RWPE2 (cell line): ENCODE results near the gene EIF4E1B.

Source experiments
- ATAC-seq: fragments of 200-7000 bp; cut with Tn5 transposase; 3 replicates; pipeline ENCODE4 v1.9.1; 2021; ENCODE audit warnings: low read depth
- DNase-seq: peaks from one replicate; pipeline ENCODE4 v3.0.0-alpha.2; 2020; ENCODE audit warnings: low spot score
- H3K27ac ChIP-seq: fragments of 450-650 bp; 2 replicates; pipeline ENCODE4 v1.5.1; 2017; ENCODE audit warnings: mild to moderate bottlenecking; ENCODE audit not compliant: poor library complexity, severe bottlenecking
- H3K27me3 ChIP-seq: fragments of 250-450 bp; sonication (Bioruptor Pico); 2 replicates; pipeline ENCODE4 v1.5.1; 2021; ENCODE audit warnings: mild to moderate bottlenecking, moderate library complexity; ENCODE audit not compliant: insufficient read depth, poor library complexity, severe bottlenecking
- H3K36me3 ChIP-seq: fragments of 250-450 bp; sonication (Bioruptor Pico); 2 replicates; pipeline ENCODE4 v1.5.1; 2020; ENCODE audit warnings: low read depth, mild to moderate bottlenecking, moderate library complexity
- H3K4me1 ChIP-seq: fragments of 250-450 bp; sonication (Bioruptor Pico); 2 replicates; pipeline ENCODE4 v1.5.1; 2021; ENCODE audit warnings: mild to moderate bottlenecking, moderate library complexity; ENCODE audit not compliant: insufficient read depth, poor library complexity, severe bottlenecking
- H3K4me3 ChIP-seq: fragments of 250-450 bp; sonication (Bioruptor Pico); 2 replicates; pipeline ENCODE4 v1.5.1; 2021; ENCODE audit warnings: mild to moderate bottlenecking, moderate library complexity; ENCODE audit not compliant: severe bottlenecking
- H3K9me3 ChIP-seq: fragments of 250-450 bp; sonication (Bioruptor Pico); 2 replicates; pipeline ENCODE4 v1.5.1; 2021; ENCODE audit warnings: mild to moderate bottlenecking, moderate library complexity; ENCODE audit not compliant: severe bottlenecking
- TF ChIP-seq, protein P1 (sequence below): fragments of 450-650 bp; IDR thresholded peaks from one replicate; pipeline ENCODE4 v1.5.1; 2017; ENCODE audit warnings: mild to moderate bottlenecking, moderate library complexity; ENCODE audit not compliant: poor library complexity, severe bottlenecking

Gene EIF4E1B

DNA sequence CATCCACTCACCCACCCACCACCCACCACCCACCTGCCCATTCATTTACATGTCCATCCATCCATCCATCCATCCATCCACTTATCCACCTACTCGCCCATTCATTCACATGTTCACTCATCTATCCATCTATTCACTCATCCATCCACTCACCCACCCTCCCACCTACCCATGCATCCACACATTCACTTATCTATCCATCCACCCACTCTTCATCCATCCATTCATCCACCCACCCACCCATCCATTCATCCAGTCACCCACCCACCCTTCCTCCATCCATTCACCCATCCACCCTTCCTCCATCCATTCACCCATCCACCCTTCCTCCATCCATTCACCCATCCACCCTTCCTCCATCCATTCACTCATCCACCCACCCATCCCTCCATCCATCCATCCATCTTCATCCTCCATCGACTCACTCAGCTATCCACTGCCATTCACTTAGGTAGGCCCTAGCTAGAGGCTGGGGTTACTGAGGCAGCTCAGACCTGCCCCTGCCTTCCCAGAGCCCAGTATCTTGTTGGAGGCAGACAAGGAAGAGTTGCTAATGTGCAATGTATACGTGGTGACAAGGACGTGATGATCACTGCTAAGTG lies 29.5 kb downstream of the EIF4E1B start:
- H3K27ac ChIP-seq = no peak overlapping the region
- peaks cover 5% of the 10 kb centered on the region for H3K27me3 ChIP-seq

GRCh38 chr5:176660530-176660859 lies 30.0 kb downstream of the EIF4E1B start:
- Histone ChIP-seq H3K27me3 (peaks cover 5% of the 10 kb centered on the region), H3K9me3 (no peaks in the 10 kb centered on the region), H3K36me3 (peaks cover 3% of the 10 kb centered on the region; the same call in 1 of the 2 replicates), H3K4me3 (no peak overlapping the region), H3K4me1 (no peaks in the 10 kb centered on the region), H3K27ac (no peak overlapping the region)
- ATAC-seq (peak; percentile 7), DNase-seq (no peak)
- TF ChIP-seq, protein P1, sequence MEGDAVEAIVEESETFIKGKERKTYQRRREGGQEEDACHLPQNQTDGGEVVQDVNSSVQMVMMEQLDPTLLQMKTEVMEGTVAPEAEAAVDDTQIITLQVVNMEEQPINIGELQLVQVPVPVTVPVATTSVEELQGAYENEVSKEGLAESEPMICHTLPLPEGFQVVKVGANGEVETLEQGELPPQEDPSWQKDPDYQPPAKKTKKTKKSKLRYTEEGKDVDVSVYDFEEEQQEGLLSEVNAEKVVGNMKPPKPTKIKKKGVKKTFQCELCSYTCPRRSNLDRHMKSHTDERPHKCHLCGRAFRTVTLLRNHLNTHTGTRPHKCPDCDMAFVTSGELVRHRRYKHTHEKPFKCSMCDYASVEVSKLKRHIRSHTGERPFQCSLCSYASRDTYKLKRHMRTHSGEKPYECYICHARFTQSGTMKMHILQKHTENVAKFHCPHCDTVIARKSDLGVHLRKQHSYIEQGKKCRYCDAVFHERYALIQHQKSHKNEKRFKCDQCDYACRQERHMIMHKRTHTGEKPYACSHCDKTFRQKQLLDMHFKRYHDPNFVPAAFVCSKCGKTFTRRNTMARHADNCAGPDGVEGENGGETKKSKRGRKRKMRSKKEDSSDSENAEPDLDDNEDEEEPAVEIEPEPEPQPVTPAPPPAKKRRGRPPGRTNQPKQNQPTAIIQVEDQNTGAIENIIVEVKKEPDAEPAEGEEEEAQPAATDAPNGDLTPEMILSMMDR = no peak

More for the DNA sequence above, 29.5 kb downstream of the EIF4E1B start:
- Histone ChIP-seq H3K9me3 (no peaks in the 10 kb centered on the region), H3K36me3 (peaks cover 3% of the 10 kb centered on the region; the same call in 1 of the 2 replicates), H3K4me3 (no peak overlapping the region), H3K4me1 (no peaks in the 10 kb centered on the region)
- ATAC-seq (no peak), DNase-seq (no peak)
- TF ChIP-seq, protein P1 = no peak

GRCh38 chr5:176660860-176661641 lies 30.6 kb downstream of the EIF4E1B start:
- Histone ChIP-seq H3K4me3 (no peak overlapping the region), H3K36me3 (peaks cover 3% of the 10 kb centered on the region; the same call in 1 of the 2 replicates), H3K27me3 (peaks cover 5% of the 10 kb centered on the region), H3K9me3 (no peaks in the 10 kb centered on the region), H3K4me1 (no peaks in the 10 kb centered on the region), H3K27ac (no peak overlapping the region)
- no peak for DNase-seq
- TF ChIP-seq, protein P1 = peak; percentile 99
- ATAC-seq = peak; percentile 82

GRCh38 chr5:176661676-176662075 lies 31.2 kb downstream of the EIF4E1B start:
- peaks cover 5% of the 10 kb centered on the region for H3K27me3 ChIP-seq
- ATAC-seq = no peak
- H3K4me1 ChIP-seq = no peaks in the 10 kb centered on the region

More at GRCh38 chr5:176661676-176662075, 31.2 kb downstream of the EIF4E1B start:
- Histone ChIP-seq H3K4me3 (no peak overlapping the region), H3K36me3 (peaks cover 3% of the 10 kb centered on the region; the same call in 1 of the 2 replicates), H3K9me3 (no peaks in the 10 kb centered on the region), H3K27ac (no peak overlapping the region)
- DNase-seq = no peak
- TF ChIP-seq, protein P1 = no peak
